HTERT RPE-1 (cell line): Measurements from ENCODE around the gene CARD10.

Source experiments
- in situ Hi-C: fragments of 300-500 bp; cut with MboI; formaldehyde crosslinking; loops from 4 replicates; pipeline ENCODE4 v1.14.3; 2020; ENCODE audit warnings: low sequenced_read_pairs

The CARD10 gene

DNA sequence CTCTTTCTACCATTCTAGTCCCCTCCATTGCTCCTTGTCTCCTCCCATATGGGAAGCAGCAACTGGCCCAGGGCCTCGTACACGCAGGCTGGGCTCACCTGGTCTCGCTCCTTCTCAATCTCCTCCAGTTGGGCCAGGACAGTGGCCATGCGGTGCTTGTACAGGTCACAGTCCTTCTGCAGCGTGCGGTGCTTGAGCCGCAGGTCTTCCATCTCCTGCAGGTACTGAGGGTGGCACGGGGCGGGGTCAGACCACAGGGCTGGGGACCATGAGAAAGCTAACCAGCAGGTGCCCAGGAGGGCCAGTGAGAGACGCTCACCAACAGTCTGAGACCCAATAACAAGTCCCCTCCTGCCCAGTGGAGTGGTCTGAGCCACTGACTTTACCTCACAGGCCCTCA lies 11.5 kb downstream of the CARD10 start:
- in situ Hi-C loops = no loop called here

DNA sequence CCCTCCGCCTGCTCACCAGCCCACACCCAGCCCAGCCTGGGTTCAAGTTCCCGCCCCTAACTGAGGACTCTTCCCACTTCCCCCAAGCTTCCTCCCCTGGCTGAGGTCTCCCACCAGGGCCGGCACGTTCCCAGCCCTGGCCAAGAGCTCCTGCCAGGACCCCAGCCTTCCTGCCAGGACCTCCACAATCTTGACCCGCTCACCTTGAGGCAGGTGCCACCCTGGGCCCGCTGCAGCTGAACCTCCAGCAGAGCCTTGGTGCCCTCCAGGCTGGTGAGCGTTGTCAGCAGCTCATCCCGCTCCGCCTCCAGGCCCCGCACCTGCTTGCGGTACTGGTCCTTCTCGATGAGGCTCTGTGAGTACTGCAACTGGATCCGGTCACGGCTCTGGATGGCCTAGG lies 13.2 kb downstream of the CARD10 start:
- in situ Hi-C loops = no loop called here

GRCh38 chr22:37505565-37505964 lies 13.7 kb downstream of the CARD10 start:
- in situ Hi-C loops = no loop called here

GRCh38 chr22:37504964-37505363 lies 14.3 kb downstream of the CARD10 start:
- in situ Hi-C loops = no loop called here

- in situ Hi-C loops = no loop called here
Observed at GRCh38 chr22:37503850-37504249, 15.4 kb downstream of the CARD10 start.

DNA sequence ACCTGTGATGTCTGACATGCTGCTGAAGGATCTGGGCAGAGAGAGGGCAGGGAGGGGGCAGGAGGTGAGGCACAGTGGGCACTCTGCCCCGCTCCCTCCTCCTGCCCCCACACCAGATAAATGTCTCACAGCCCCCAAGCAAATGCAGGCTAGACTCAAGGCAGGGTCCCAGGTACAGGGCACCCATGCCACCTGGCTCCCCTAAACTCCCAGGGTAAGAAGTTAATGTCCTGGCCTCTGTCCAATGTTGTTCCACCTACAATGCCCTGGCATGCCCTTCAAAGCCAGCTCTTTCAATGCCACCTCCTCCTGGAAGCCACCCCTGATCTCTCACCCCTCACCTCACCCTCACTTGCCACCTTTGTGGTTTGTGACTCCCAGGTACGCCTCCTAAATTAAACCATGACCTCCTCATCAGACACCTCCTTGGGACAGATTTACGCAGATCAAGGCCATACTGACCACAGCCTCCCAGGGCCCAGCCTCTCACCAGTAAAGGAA lies 16.0 kb downstream of the CARD10 start:
- in situ Hi-C loops = no loop called here

GRCh38 chr22:37502342-37503182 lies 16.7 kb downstream of the CARD10 start:
- in situ Hi-C loops = no loop called here

DNA sequence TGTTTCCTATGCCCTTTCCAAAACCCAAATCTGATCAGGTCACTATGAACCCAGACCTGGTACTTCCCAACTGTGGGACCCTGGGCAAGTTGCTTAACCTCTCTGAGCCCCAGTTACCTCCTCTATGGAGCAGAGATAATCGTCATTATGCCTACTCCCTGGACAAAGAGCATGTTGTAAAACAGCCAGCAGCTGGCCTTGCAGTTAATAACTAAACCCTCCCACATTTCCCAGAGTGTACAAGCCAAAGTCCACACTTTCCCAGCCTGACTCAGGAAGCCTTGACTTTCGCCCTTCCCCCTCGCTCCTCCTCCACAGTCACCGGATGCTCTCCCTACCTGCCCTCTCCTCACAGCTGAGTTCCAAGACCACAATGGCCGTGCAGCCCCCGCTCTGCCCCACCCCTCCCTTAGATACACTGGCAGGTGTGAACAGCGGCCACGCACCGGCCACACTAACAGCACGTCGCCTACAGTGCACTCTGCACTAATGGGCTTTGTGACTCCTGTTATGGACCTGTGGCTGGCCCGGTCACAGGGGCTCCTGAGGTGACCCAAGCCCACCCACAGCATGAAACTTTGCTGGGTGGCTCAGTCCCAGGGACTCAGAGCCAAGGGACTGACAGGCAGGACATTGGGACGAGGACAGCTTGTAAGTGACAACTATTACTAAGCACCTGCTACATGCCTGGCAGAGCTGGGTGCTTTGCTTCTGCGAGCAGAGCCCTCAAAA lies 17.4 kb downstream of the CARD10 start:
- in situ Hi-C loops = no loop called here

DNA sequence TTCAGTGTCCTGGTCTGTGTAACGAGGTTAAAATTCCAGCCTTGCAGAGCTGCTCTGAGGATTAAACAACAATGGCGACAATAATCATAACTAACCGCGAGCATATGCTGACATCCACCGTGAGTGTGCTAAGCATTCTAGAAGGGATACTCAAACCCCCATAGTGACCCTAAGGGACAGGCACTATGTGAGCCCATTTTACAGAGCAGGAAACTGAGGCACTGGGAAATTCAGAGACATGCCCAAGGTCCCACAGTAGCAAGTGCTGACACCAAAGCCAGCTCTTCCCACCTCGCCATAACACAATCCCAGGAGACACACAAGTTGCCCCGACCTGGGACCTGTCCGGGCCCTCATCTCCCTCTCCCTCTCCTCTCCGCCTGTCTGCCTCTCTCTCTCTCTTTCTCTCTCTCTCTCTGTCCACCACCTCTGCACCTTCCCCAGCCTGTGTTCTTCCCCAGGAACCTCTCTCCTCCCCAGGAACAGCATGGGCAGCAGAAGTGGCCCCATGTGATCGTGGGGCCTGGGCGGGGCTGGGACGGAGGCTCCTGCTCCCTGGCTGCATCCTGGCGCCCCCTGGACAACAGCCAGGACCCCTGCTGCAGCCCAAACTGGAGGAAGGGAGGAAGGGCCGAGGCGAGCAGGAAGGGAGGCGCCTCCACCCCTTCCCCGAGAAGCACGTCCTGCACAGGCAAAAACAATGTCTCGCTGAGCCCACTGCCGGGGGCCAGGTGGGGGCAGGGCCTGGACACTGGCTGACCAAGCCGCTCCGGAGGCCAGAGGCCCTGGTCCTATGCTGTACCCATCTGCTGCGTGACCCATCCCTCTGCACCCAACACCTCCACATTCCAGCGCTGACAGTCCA lies 18.2 kb downstream of the CARD10 start:
- in situ Hi-C loops = no loop called here

GRCh38 chr22:37499789-37500540 lies 19.2 kb downstream of the CARD10 start:
- in situ Hi-C loops = no loop called here

- in situ Hi-C loops = no loop called here
Observed at GRCh38 chr22:37499027-37499707, 20.0 kb downstream of the CARD10 start.

GRCh38 chr22:37498289-37498909 lies 20.8 kb downstream of the CARD10 start:
- in situ Hi-C loops = no loop called here

- in situ Hi-C loops = no loop called here
Observed at GRCh38 chr22:37497062-37497599, 22.1 kb downstream of the CARD10 start.

DNA sequence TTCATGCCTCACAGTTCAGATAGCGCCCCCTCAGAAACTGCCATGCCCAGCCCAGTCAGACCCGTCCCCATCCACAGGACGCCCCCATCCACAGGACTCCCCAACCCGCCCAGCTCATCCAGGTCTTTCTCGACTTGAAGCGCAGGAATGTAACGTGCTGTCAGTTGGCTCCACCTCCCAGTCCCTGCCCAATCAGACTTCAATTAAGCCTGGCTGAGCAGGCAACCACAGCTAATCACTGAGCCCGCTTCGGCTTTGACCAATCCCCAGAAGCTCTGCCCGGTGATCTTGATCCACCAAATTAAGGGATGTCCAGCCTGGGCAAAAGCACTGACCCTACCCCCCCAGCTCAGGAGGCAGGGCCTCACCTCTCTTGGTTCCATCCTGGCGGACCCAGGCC lies 22.6 kb downstream of the CARD10 start:
- in situ Hi-C loops = no loop called here

GRCh38 chr22:37493979-37494378 lies 25.2 kb downstream of the CARD10 start:
- in situ Hi-C loops = no loop called here

DNA sequence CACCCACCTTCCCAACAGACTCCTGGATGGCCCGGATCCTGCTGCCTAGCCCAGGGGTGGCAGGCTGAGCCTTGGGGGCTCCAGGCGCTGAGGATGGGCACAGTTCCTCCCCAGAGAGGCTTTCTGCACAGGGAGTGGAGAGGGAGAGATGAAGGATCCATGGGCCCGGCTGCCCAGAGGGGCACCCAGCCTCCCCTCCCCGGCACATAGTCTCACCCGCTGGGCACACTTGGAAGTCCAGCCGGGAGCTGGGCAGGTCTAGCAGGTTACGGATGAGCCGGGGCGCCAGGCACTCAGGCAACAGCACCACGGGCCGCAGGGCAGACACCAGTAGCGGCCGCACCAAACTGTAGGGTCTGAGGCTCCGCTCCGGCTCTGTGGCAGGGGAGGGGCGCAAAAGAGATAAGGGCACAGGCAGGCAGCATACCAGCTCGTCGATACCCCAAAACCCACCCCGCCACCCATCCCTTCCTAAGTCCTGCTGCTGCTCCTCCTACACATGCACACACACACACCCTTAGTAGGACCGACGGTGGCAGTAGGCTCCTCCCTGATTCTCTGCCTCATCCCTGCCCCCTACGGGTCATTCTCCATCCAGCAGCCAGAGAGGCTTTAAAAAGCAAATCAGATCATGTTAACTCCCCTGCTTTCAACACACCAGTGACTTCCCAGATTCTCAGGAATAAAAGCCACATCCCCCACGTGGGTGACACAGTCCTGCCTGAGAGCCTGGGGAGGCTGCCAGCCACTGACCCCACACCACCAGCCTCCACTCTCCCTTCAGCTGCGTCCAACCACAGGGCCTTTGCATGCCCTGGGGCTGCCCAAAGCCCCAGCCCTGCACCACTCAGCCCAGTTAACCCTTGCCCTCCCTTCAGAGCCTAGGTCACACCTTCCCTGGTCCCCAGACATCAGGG lies 26.5 kb downstream of the CARD10 start:
- in situ Hi-C loops = no loop called here

GRCh38 chr22:37491559-37492427 lies 27.4 kb downstream of the CARD10 start:
- in situ Hi-C loops = no loop called here
